Measurements from ENCODE around the gene SV2B.

SV2B gene

DNA sequence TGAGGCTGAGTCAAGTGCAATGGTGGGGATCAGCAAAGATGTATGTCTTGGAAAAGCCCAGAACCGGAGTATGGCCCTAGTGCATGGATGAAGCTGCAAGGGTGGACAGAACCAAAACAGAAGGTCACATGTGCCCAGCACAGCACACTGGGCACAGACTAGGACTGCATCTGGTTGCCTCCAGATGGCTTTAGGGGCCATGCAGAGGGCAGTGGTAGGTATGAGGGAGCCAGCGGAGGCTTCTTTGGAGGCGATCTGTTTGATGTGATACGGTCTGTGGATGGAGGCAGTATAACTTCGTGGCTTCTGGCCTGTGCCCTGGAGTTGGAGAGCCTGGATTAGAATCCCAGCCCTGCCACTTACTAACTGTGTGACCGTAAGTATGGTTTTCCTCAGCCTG is 29.4 kb downstream of the SV2B start:
- H3K4me3 ChIP-seq (ENCODE audit: low read depth, low read length), result no peak overlapping the region
- in situ Hi-C loops (cut with HindIII; ENCODE audit: low sequenced_read_pairs), result no loop called here
- DNase-seq (ENCODE audit: low read depth), result no peak
- TF ChIP-seq, protein P1, sequence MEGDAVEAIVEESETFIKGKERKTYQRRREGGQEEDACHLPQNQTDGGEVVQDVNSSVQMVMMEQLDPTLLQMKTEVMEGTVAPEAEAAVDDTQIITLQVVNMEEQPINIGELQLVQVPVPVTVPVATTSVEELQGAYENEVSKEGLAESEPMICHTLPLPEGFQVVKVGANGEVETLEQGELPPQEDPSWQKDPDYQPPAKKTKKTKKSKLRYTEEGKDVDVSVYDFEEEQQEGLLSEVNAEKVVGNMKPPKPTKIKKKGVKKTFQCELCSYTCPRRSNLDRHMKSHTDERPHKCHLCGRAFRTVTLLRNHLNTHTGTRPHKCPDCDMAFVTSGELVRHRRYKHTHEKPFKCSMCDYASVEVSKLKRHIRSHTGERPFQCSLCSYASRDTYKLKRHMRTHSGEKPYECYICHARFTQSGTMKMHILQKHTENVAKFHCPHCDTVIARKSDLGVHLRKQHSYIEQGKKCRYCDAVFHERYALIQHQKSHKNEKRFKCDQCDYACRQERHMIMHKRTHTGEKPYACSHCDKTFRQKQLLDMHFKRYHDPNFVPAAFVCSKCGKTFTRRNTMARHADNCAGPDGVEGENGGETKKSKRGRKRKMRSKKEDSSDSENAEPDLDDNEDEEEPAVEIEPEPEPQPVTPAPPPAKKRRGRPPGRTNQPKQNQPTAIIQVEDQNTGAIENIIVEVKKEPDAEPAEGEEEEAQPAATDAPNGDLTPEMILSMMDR (IDR thresholded peaks at IDR 0.05; ENCODE audit: low read depth, low read length, missing control alignments), result no peak

GRCh38 chr15:91132079-91132478 is 32.0 kb downstream of the SV2B start:
- no peak for DNase-seq (ENCODE audit: low read depth)
- H3K4me3 ChIP-seq (ENCODE audit: low read depth, low read length), result no peak overlapping the region
- in situ Hi-C loops (cut with HindIII; ENCODE audit: low sequenced_read_pairs), result no loop called here
- TF ChIP-seq, protein P1 (IDR thresholded peaks at IDR 0.05; ENCODE audit: low read depth, low read length, missing control alignments), result no peak

- no peak overlapping the region for H3K4me3 ChIP-seq (ENCODE audit: low read depth, low read length)
- TF ChIP-seq, protein P1 (IDR thresholded peaks at IDR 0.05; ENCODE audit: low read depth, low read length, missing control alignments), result no peak
- in situ Hi-C loops (cut with HindIII; ENCODE audit: low sequenced_read_pairs), result no loop called here
These were observed 33.5 kb downstream of the SV2B start for GRCh38 chr15:91133511-91133910.

GRCh38 chr15:91135201-91136130 is 35.4 kb downstream of the SV2B start:
- DNase-seq (ENCODE audit: low read depth), result no peak
- in situ Hi-C loops (cut with HindIII; ENCODE audit: low sequenced_read_pairs), result no loop called here
- TF ChIP-seq, protein P1 (IDR thresholded peaks at IDR 0.05; ENCODE audit: low read depth, low read length, missing control alignments), result no peak
- H3K4me3 ChIP-seq (ENCODE audit: low read depth, low read length), result no peak overlapping the region

More at GRCh38 chr15:91133511-91133910, 33.5 kb downstream of the SV2B start:
- DNase-seq (ENCODE audit: low read depth), result no peak

DNA sequence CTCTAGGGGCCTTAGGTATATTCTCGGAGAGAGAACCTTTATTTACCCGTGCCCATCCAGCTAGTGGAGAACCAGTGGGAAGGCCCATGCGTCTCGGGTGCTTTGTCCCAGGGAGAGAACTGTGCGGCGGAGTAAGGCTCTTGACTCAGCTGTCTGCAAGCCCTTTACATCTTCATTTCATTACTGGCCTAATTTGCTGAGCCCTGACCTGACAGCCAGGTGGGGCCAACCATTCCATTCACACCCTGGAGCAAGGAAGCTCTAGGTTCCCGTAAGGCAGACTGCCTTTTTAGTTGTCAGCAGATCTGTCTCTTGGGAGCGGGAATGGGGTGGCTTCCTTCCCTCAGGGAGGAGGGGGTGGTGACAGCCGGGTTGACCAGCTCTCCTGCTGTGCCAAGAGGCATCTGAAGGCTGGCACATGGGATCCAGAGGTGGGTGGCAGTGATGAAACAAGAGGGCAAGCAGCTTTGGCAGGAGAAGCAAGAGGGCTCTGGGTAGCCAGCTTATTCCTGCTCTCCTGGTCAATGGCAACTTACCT is 36.4 kb downstream of the SV2B start:
- DNase-seq (ENCODE audit: low read depth), result no peak
- in situ Hi-C loops (cut with HindIII; ENCODE audit: low sequenced_read_pairs), result no loop called here
- no peak overlapping the region for H3K4me3 ChIP-seq (ENCODE audit: low read depth, low read length)
- TF ChIP-seq, protein P1 (IDR thresholded peaks at IDR 0.05; ENCODE audit: low read depth, low read length, missing control alignments), result no peak

- in situ Hi-C loops (cut with HindIII; ENCODE audit: low sequenced_read_pairs), result no loop called here
- H3K4me3 ChIP-seq (ENCODE audit: low read depth, low read length), result no peak overlapping the region
- DNase-seq (ENCODE audit: low read depth), result no peak
- TF ChIP-seq, protein P1 (IDR thresholded peaks at IDR 0.05; ENCODE audit: low read depth, low read length, missing control alignments), result no peak
These were observed 40.5 kb downstream of the SV2B start for GRCh38 chr15:91140601-91141000.
